Neural progenitor cell (in vitro differentiated cells): ENCODE data around the gene GAS2. TPM values are rescaled to one million over a fixed set of nuclear protein-coding genes. Genes with fewer than 3 reads are reported as not detected.

ENCODE experiments used
- DNase-seq: peaks from one replicate; pipeline ENCODE4 v3.0.0-alpha.2; 2016; ENCODE audit warnings: low spot score
- H2AFZ ChIP-seq: fragments of 200-600 bp; sonication (generic); replicated peaks from 2 replicates; pipeline ENCODE4 v1.6.1; 2016; ENCODE audit warnings: antibody characterized with exemption
- H3F3A ChIP-seq: fragments of 200-600 bp; sonication (generic); 2 replicates; pipeline ENCODE4 v1.6.1; 2016; ENCODE audit warnings: antibody characterized with exemption, low read depth
- H3K27ac ChIP-seq: fragments of 200-600 bp; sonication (generic); 2 replicates; pipeline ENCODE4 v1.5.1; 2016; ENCODE audit warnings: mild to moderate bottlenecking
- H3K27me3 ChIP-seq: fragments of 200-600 bp; sonication (generic); 2 replicates; pipeline ENCODE4 v1.6.1; 2016; ENCODE audit warnings: mild to moderate bottlenecking, moderate library complexity
- H3K36me3 ChIP-seq: fragments of 200-600 bp; sonication (generic); 2 replicates; pipeline ENCODE4 v1.5.1; 2016
- H3K4me1 ChIP-seq: fragments of 200-600 bp; sonication (generic); 2 replicates; pipeline ENCODE4 v1.6.1; 2016; ENCODE audit warnings: mixed run types
- H3K4me2 ChIP-seq: fragments of 200-600 bp; sonication (generic); 2 replicates; pipeline ENCODE4 v1.6.1; 2016
- H3K4me3 ChIP-seq: fragments of 200-600 bp; sonication (generic); 2 replicates; pipeline ENCODE4 v1.5.1; 2016
- H3K79me2 ChIP-seq: fragments of 200-600 bp; sonication (generic); 2 replicates; pipeline ENCODE4 v1.6.1; 2016; ENCODE audit warnings: low read depth
- H3K9ac ChIP-seq: fragments of 200-600 bp; sonication (generic); 2 replicates; pipeline ENCODE4 v1.6.1; 2016
- H3K9me3 ChIP-seq: fragments of 200-600 bp; sonication (generic); 2 replicates; pipeline ENCODE4 v1.5.1; 2016; ENCODE audit warnings: low read depth
- H4K20me1 ChIP-seq: fragments of 200-600 bp; sonication (generic); 2 replicates; pipeline ENCODE4 v1.6.1; 2016; ENCODE audit warnings: low read depth
- H3K27ac Mint-ChIP-seq: 3 replicates; pipeline ENCODE4 v1.8.0; 2021; ENCODE audit warnings: mixed read lengths
- H3K27me3 Mint-ChIP-seq: 2 replicates; pipeline ENCODE4 v1.8.0; 2022; ENCODE audit warnings: low read depth, mild to moderate bottlenecking, inconsistent platforms, moderate library complexity, mixed read lengths; ENCODE audit not compliant: insufficient read depth
- H3K36me3 Mint-ChIP-seq: 3 replicates; pipeline ENCODE4 v1.8.0; 2021; ENCODE audit warnings: mixed read lengths
- H3K4me1 Mint-ChIP-seq: 3 replicates; pipeline ENCODE4 v1.8.0; 2021; ENCODE audit warnings: mixed read lengths
- H3K4me3 Mint-ChIP-seq: 3 replicates; pipeline ENCODE4 v1.8.0; 2021; ENCODE audit warnings: mild to moderate bottlenecking, moderate library complexity, mixed read lengths
- H3K9me3 Mint-ChIP-seq: 3 replicates; pipeline ENCODE4 v1.8.0; 2020; ENCODE audit warnings: mixed read lengths
- EZH2 ChIP-seq: fragments of 200-600 bp; sonication (generic); IDR thresholded peaks from 2 replicates; pipeline ENCODE4 v1.6.1; 2017; ENCODE audit warnings: antibody characterized with exemption, mild to moderate bottlenecking, moderate library complexity
- EZH2phosphoT487 ChIP-seq: fragments of 200-600 bp; sonication (generic); IDR thresholded peaks from 2 replicates; pipeline ENCODE4 v1.6.1; 2017; ENCODE audit warnings: antibody characterized with exemption
- total RNA-seq: library from RNA; depleted of rRNA; stranded (reverse); fragments of >200 nt; gene quantifications from 2 replicates; pipeline ENCODE4 v1.2.3, GENCODE V29; 2015; ENCODE audit warnings: low replicate concordance
- TF ChIP-seq, protein P1 (sequence below): fragments of 200-600 bp; sonication (generic); IDR thresholded peaks from 2 replicates; pipeline ENCODE4 v1.5.1; 2017; ENCODE audit warnings: antibody characterized with exemption, mild to moderate bottlenecking

Gene GAS2
- total RNA-seq, 1 donor from 2014 or later = 6.4 TPM

GRCh38 chr11:22625448-22626287 is 40.7 kb upstream of the GAS2 start, which contains the start of gene FANCF:
Gene FANCF, minus strand, starts transcription at chr11:22625823. Its CDS starts 13 bp downstream, at chr11:22625810.
- H3K27ac ChIP-seq = peak within 1 kb of the TSS; percentile 75
- peaks cover 10% of the 10 kb centered on the region for H3K36me3 Mint-ChIP-seq
- peak within 1 kb of the TSS; percentile 85 for H3K4me2 ChIP-seq
- H3K4me3 ChIP-seq = peak within 1 kb of the TSS; percentile 80
- no peaks in the 10 kb centered on the region for H3K27me3 Mint-ChIP-seq
- H4K20me1 ChIP-seq = peaks cover 11% of the 10 kb centered on the region
- peaks cover 15% of the 10 kb centered on the region for H3K4me1 Mint-ChIP-seq
- DNase-seq = peak; percentile 95
- H3K36me3 ChIP-seq = no peaks in the 10 kb centered on the region
- peak within 1 kb of the TSS; percentile 92 for H3K27ac Mint-ChIP-seq
- H3K27me3 ChIP-seq = no peaks in the 10 kb centered on the region
- H3K4me1 ChIP-seq = peaks cover 11% of the 10 kb centered on the region
- H2AFZ ChIP-seq = peak within 1 kb of the TSS; percentile 90
- no peak for TF ChIP-seq EZH2
- TF ChIP-seq EZH2phosphoT487 = no peak
- TF ChIP-seq, protein P1, sequence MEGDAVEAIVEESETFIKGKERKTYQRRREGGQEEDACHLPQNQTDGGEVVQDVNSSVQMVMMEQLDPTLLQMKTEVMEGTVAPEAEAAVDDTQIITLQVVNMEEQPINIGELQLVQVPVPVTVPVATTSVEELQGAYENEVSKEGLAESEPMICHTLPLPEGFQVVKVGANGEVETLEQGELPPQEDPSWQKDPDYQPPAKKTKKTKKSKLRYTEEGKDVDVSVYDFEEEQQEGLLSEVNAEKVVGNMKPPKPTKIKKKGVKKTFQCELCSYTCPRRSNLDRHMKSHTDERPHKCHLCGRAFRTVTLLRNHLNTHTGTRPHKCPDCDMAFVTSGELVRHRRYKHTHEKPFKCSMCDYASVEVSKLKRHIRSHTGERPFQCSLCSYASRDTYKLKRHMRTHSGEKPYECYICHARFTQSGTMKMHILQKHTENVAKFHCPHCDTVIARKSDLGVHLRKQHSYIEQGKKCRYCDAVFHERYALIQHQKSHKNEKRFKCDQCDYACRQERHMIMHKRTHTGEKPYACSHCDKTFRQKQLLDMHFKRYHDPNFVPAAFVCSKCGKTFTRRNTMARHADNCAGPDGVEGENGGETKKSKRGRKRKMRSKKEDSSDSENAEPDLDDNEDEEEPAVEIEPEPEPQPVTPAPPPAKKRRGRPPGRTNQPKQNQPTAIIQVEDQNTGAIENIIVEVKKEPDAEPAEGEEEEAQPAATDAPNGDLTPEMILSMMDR = no peak
- H3K9ac ChIP-seq = peak within 1 kb of the TSS; percentile 54
- peaks cover 23% of the 10 kb centered on the region for H3K79me2 ChIP-seq
- H3K9me3 Mint-ChIP-seq = no peaks in the 10 kb centered on the region
- peaks cover 16% of the 10 kb centered on the region for H3F3A ChIP-seq
- H3K9me3 ChIP-seq = no peaks in the 10 kb centered on the region
- peak within 1 kb of the TSS; percentile 97 for H3K4me3 Mint-ChIP-seq

DNA sequence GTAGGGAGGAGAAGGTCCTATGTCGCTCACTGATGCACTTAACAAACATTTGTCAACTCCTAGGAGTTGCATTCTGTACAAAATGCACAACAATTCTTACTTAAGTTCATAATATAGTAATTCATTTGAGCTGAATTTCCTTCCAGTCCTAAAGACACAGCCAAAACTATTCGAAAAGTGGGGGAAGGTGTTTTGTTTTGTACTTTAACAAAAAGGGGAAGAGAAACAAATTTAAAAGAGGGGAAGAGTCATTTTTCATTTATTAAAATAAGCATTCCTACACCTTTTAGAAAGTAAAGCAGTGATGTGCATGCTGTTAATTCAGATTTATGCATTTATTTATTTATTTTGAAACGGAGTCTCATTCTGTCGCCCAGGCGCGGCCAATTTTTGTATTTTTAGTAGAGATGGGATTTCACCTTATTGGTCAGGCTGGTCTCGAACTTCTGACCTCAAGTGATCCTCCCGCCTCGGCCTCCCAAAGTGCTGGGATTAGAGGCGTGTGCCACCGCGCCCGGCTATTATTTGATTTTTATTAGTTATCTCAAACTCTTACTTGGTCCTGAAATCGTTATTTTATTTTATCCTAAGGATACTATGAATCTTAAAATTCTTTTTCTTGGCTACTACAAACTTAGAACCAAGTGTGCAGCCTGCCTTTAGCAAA is 39.7 kb upstream of the GAS2 start:
- peaks cover 7% of the 10 kb centered on the region for H3K36me3 Mint-ChIP-seq
- H3K4me1 Mint-ChIP-seq = peaks cover 15% of the 10 kb centered on the region
- H3K27ac ChIP-seq = no peak overlapping the region
- peak overlapping the region; percentile 90 for H2AFZ ChIP-seq
- no peaks in the 10 kb centered on the region for H3K9me3 ChIP-seq
- peaks cover 23% of the 10 kb centered on the region for H3K79me2 ChIP-seq
- no peak for DNase-seq
- peak overlapping the region; percentile 85 for H3K4me2 ChIP-seq
- no peaks in the 10 kb centered on the region for H3K27me3 ChIP-seq
- H4K20me1 ChIP-seq = peaks cover 11% of the 10 kb centered on the region
- H3K27me3 Mint-ChIP-seq = no peaks in the 10 kb centered on the region
- no peak overlapping the region for H3K4me3 Mint-ChIP-seq
- no peaks in the 10 kb centered on the region for H3K36me3 ChIP-seq
- no peak overlapping the region for H3K9ac ChIP-seq
- peaks cover 11% of the 10 kb centered on the region for H3K4me1 ChIP-seq
- peaks cover 16% of the 10 kb centered on the region for H3F3A ChIP-seq
- no peak for TF ChIP-seq EZH2phosphoT487
- TF ChIP-seq EZH2 = no peak
- TF ChIP-seq, protein P1 = no peak
- no peaks in the 10 kb centered on the region for H3K9me3 Mint-ChIP-seq
- no peak overlapping the region for H3K27ac Mint-ChIP-seq
- no peak overlapping the region for H3K4me3 ChIP-seq

- peaks cover 16% of the 10 kb centered on the region for H3F3A ChIP-seq
- H3K4me3 Mint-ChIP-seq = no peak overlapping the region
- peaks cover 11% of the 10 kb centered on the region for H3K4me1 ChIP-seq
- H3K4me1 Mint-ChIP-seq = peaks cover 15% of the 10 kb centered on the region
- H2AFZ ChIP-seq = no peak overlapping the region
- H3K4me2 ChIP-seq = no peak overlapping the region
- H3K27ac Mint-ChIP-seq = no peak overlapping the region
- no peaks in the 10 kb centered on the region for H3K27me3 ChIP-seq
- H3K9me3 ChIP-seq = no peaks in the 10 kb centered on the region
- H3K9me3 Mint-ChIP-seq = no peaks in the 10 kb centered on the region
- no peak overlapping the region for H3K27ac ChIP-seq
- no peak overlapping the region for H3K9ac ChIP-seq
- H3K36me3 Mint-ChIP-seq = peaks cover 7% of the 10 kb centered on the region
- H3K79me2 ChIP-seq = peaks cover 23% of the 10 kb centered on the region
- H3K4me3 ChIP-seq = no peak overlapping the region
- no peaks in the 10 kb centered on the region for H3K36me3 ChIP-seq
- peaks cover 11% of the 10 kb centered on the region for H4K20me1 ChIP-seq
- no peaks in the 10 kb centered on the region for H3K27me3 Mint-ChIP-seq
- TF ChIP-seq, protein P1 = no peak
- no peak for TF ChIP-seq EZH2phosphoT487
- no peak for TF ChIP-seq EZH2
- no peak for DNase-seq
Observed at GRCh38 chr11:22627421-22627820, 39.0 kb upstream of the GAS2 start.
